Measurements from ENCODE around the gene ATRN.

The ATRN gene

DNA sequence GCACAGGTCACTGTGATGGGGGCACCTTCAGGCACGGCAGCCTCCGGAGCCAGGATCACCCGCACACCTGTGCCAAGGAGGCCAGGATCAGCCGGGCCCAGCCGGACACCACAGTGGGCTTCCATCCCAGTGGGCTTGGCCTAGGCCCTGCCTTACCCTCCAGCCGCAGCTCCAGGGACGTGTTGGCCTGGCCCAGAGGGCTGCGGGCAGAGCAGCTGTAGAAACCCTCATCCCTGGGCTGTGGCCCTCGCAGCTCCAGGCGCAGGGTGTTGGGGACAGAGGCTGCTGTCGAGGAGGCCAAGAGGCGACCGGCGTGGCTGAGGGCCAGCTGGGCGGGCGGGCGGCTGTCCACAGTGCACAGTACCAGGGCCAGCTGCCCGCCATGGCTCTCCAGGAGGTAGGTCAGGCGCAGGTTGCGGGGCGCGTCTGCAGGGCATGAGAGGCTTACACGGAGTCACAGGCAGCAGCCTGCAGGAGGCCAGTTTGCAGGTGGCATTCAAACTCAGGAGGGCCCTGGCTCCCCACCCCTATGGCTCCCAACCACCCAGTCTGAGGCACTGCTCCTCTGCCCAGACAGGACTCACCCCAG is 222.0 kb downstream of the ATRN start:
- in situ Hi-C loops (cut with MboI; ENCODE audit: low sequenced_read_pairs), result no loop called here

DNA sequence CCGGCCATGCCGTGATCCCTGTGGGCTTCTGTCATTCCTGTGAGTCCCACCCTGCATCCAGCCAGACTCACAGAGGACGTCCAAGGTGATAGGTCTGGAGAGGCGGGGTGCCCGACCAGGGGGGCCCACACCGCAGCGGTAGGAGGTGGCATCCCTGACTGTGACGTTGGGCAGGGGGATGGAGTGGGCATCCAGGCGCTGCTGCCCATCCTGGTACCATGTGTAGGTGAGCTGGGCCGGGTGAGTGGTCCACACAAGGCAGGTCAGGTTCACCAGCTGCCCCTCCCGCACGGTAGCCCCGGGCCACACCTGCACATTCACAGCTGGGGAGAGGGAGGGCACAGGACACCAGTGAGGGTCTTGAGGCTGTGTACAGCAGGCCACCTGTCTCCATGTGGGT is 222.6 kb downstream of the ATRN start:
- in situ Hi-C loops (cut with MboI; ENCODE audit: low sequenced_read_pairs), result no loop called here

DNA sequence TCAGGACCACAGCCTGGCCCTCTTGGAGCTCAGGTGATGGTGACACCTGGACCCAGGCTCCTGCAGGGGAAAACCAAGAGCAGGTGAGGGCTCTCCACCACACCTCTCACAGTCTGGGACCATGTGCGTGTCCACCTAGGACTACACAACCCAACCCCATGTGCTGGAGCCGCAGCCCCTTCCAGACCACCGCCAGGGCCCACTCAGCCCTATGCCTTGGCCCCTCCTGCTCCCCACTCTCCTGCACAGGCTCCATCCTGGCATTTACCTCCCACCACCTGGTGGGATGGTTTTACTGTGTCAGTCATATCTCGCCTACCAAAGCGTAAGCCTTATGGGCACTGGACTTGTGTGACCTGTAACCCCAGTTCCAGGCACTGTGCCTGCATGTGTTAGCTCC is 224.0 kb downstream of the ATRN start:
- in situ Hi-C loops (cut with MboI; ENCODE audit: low sequenced_read_pairs), result no loop called here

DNA sequence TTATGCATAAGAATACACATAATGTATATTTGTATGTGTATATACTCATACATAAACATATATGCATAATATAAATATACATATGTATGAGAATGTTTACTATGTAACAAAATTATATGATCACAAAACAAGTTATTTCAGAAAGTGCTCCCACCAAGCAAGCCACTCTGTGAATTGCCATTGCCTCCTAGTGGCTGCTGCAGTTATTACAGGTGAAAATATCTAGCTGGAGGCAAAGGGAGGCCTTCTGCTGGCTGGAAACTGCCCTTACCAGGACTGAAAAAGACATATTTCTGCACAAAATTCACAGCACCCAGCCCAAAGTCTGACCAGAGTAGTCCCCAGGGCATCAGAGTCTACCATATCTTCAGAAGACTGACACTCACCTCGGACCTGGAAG is 225.4 kb downstream of the ATRN start:
- in situ Hi-C loops (cut with MboI; ENCODE audit: low sequenced_read_pairs), result no loop called here

DNA sequence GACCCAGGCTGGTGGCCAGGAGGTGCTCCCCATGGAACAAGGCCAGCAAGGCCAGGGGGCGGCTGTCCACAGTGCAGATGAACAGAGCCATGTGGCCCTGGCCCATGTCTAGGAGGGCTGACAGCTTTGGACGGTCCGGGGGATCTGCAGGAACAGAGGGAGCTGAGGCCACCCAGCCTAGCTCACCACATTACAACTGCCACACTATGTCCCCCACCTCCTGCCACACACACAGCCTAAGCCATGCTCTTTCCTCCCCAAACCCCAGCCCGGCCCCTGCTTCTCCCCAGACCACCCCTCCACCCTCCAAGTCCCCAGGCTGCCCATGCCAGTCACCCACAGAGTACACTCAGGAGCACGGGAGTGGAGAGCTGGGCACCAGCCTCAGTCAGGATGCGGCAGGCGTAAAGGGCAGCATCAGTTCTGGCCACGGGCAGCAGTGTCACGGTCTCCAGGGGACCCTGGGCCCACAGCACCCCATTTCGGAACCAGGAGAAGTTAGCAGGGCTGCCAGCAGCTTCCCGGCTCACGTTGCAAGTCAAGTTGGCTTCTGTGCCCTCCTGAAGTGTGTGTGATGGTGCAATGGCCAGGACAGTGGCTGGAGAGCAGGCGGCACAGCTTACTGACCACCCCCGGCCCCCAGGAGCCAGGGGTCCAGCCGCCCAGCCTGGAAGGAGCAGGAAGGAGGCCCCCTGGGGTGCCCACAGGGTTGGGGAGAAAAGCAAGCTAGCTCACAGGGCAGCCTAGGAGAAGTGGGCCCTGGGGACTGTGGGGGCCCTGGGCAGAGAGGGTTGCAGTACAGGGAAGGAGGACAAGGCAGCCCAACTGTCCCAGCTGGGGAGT is 226.1 kb downstream of the ATRN start:
- in situ Hi-C loops (cut with MboI; ENCODE audit: low sequenced_read_pairs), result no loop called here

DNA sequence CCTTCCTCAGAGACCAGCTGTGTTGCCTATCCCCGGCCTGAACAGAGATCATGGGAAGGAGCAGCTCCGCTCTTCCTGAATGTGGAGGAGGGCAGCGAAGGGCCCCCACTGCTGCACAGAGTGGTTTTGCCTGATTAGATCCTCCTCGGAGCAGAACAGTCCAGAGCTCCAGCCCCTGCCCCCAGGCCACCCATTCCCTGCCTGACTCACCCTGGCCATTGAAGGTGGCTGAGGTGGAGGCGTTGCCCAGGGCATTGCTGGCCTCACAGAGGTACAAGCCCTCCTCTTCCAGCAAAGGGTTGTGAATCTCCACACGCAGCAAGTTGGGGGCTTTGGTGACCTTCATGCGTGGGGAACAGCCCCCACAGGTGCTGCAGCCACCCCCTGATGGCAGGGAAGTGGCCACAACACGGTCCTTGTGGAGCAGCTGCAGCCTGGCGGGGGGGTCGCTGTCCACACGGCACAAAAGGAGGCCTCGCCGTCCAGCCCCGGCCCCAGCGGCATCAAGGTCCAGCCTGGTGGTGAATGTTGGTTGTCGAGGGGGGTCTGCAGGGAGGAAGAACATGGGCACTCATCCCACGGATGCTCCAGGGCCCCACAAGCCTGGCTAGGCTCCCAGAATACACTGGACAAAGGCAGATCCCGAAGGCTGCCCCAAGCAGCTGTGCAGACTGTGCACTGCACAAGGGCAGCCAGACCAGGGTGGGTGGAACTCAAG is 226.9 kb downstream of the ATRN start:
- in situ Hi-C loops (cut with MboI; ENCODE audit: low sequenced_read_pairs), result no loop called here

DNA sequence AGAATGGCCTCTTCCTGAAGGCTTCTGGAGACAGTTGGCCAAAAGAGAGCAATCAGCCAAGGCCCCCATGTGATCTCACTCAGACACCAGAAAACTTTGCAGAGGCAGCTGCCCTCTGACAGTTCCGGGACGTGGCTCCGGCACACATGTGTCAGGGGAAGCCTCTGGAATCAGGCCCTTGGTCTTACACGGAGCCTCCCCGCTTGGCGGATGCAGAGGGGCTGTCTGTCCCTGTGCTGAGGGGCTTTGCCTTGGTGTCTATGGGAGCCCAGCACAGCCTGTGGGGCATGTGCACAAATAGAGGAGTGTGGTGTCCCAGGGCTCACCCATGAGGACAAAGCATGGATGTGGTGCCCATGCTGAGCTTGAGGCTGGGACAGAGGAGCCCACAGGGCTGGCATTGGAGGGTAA is 227.8 kb downstream of the ATRN start:
- in situ Hi-C loops (cut with MboI; ENCODE audit: low sequenced_read_pairs), result no loop called here

DNA sequence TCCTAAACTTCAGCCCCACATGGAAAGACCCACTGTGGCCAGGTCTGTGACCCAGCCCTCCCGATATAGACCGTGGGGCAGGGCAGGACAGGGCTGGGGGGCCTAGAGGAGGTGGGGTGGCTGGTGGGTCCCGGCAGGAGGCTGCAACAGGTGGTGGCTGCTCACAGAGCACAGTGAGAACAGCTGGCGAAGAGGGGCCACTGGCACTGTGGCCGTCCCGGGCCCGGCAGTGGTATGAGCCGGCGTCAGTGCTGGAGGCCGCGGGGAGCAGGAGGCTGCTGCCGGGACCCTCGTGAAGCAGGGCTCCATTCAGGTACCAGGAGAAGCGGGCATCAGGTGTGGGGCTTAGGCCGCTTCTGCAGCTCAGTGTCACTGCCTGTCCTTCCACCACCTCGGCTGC is 228.2 kb downstream of the ATRN start:
- in situ Hi-C loops (cut with MboI; ENCODE audit: low sequenced_read_pairs), result no loop called here
